H9 (cell line): ENCODE results near the gene ETV6. TPM values are rescaled to one million over a fixed set of nuclear protein-coding genes. Genes with fewer than 3 reads are reported as not detected.

ENCODE experiments used
- DNase-seq: peaks from one replicate; pipeline ENCODE4 v3.0.0-alpha.2; 2017
- H2AFZ ChIP-seq: one replicate; pipeline ENCODE4 v1.6.1; 2013; ENCODE audit warnings: mild to moderate bottlenecking, low read length, control low read depth, moderate library complexity
- H2AK5ac ChIP-seq: 2 replicates; pipeline ENCODE4 v1.6.1; 2013; ENCODE audit warnings: low read length, control low read depth, mixed read lengths; ENCODE audit not compliant: insufficient read length
- H2BK120ac ChIP-seq: one replicate; pipeline ENCODE4 v1.6.1; 2013; ENCODE audit warnings: low read depth, mild to moderate bottlenecking, low read length, control low read depth, inconsistent platforms; ENCODE audit not compliant: poor library complexity, severe bottlenecking
- H2BK12ac ChIP-seq: 2 replicates; pipeline ENCODE4 v1.6.1; 2013; ENCODE audit warnings: low read length, control low read depth, mixed read lengths, low read depth; ENCODE audit not compliant: insufficient read length
- H2BK15ac ChIP-seq: 2 replicates; pipeline ENCODE4 v1.6.1; 2013; ENCODE audit warnings: low read depth, low read length, control low read depth
- H2BK20ac ChIP-seq: one replicate; pipeline ENCODE4 v1.6.1; 2013; ENCODE audit warnings: low read depth, mild to moderate bottlenecking, low read length, control low read depth, inconsistent platforms; ENCODE audit not compliant: poor library complexity, severe bottlenecking
- H2BK5ac ChIP-seq: 2 replicates; pipeline ENCODE4 v1.6.1; 2013; ENCODE audit warnings: low read length, control low read depth, mixed read lengths; ENCODE audit not compliant: insufficient read length
- H3K14ac ChIP-seq: 2 replicates; pipeline ENCODE4 v1.6.1; 2013; ENCODE audit warnings: low read length, control low read depth; ENCODE audit not compliant: insufficient read depth
- H3K18ac ChIP-seq: 2 replicates; pipeline ENCODE4 v1.6.1; 2013; ENCODE audit warnings: low read depth, mild to moderate bottlenecking, mixed read lengths, low read length, control low read depth; ENCODE audit not compliant: insufficient read length
- H3K23ac ChIP-seq: 2 replicates; pipeline ENCODE4 v1.6.1; 2013; ENCODE audit warnings: low read length, control low read depth, mixed read lengths, low read depth; ENCODE audit not compliant: insufficient read length
- H3K23me2 ChIP-seq: 2 replicates; pipeline ENCODE4 v1.6.1; 2013; ENCODE audit warnings: low read depth, mild to moderate bottlenecking, mixed read lengths, low read length, control low read depth; ENCODE audit not compliant: insufficient read length, poor library complexity, severe bottlenecking
- H3K27ac ChIP-seq: 2 replicates; pipeline ENCODE4 v1.5.1; 2013; ENCODE audit warnings: low read length, control low read depth, mixed read lengths, low read depth; ENCODE audit not compliant: insufficient read length
- H3K27me3 ChIP-seq: 2 replicates; pipeline ENCODE4 v1.6.1; 2013; ENCODE audit warnings: low read length, control low read depth, inconsistent platforms; ENCODE audit not compliant: insufficient read depth
- H3K4ac ChIP-seq: 2 replicates; pipeline ENCODE4 v1.6.1; 2013; ENCODE audit warnings: low read depth, mild to moderate bottlenecking, control low read depth, inconsistent platforms, low read length, moderate library complexity
- H3K4me1 ChIP-seq: 2 replicates; pipeline ENCODE4 v1.6.1; 2013; ENCODE audit warnings: low read length, control low read depth, inconsistent platforms; ENCODE audit not compliant: insufficient read depth
- H3K4me2 ChIP-seq: 2 replicates; pipeline ENCODE4 v1.6.1; 2013; ENCODE audit warnings: low read length, control low read depth, mixed read lengths; ENCODE audit not compliant: insufficient read length, insufficient read depth
- H3K56ac ChIP-seq: 2 replicates; pipeline ENCODE4 v1.6.1; 2013; ENCODE audit warnings: low read depth, mild to moderate bottlenecking, mixed read lengths, low read length, control low read depth; ENCODE audit not compliant: insufficient read length
- H3K79me1 ChIP-seq: 2 replicates; pipeline ENCODE4 v1.6.1; 2013; ENCODE audit warnings: low read depth, mild to moderate bottlenecking, moderate library complexity, low read length, control low read depth, inconsistent platforms; ENCODE audit not compliant: insufficient read depth, poor library complexity, severe bottlenecking
- H3K79me2 ChIP-seq: 2 replicates; pipeline ENCODE4 v1.6.1; 2013; ENCODE audit warnings: low read length, control low read depth, inconsistent platforms; ENCODE audit not compliant: insufficient read depth
- H3K9ac ChIP-seq: 2 replicates; pipeline ENCODE4 v1.6.1; 2013; ENCODE audit warnings: low read length, control low read depth, mixed read lengths; ENCODE audit not compliant: insufficient read length; ENCODE audit errors: extremely low read depth
- H3K9me3 ChIP-seq: one replicate; pipeline ENCODE4 v1.6.1; 2013; ENCODE audit warnings: low read depth, low read length, inconsistent platforms; ENCODE audit not compliant: control insufficient read depth
- H3T11ph ChIP-seq: one replicate; pipeline ENCODE4 v1.6.1; 2013; ENCODE audit warnings: mild to moderate bottlenecking, low read length, control low read depth, inconsistent platforms
- H4K20me1 ChIP-seq: one replicate; pipeline ENCODE4 v1.6.1; 2013; ENCODE audit not compliant: control insufficient read depth, insufficient read length, insufficient read depth
- H4K5ac ChIP-seq: 2 replicates; pipeline ENCODE4 v1.6.1; 2013; ENCODE audit warnings: low read depth, mild to moderate bottlenecking, mixed read lengths, low read length, control low read depth; ENCODE audit not compliant: insufficient read length
- H4K8ac ChIP-seq: replicated peaks from 2 replicates; pipeline ENCODE4 v1.6.1; 2013; ENCODE audit warnings: low read length, control low read depth, mixed read lengths, low read depth; ENCODE audit not compliant: insufficient read length
- H4K91ac ChIP-seq: 2 replicates; pipeline ENCODE4 v1.6.1; 2013; ENCODE audit warnings: low read depth, mild to moderate bottlenecking, moderate library complexity, mixed read lengths, low read length, control low read depth; ENCODE audit not compliant: insufficient read length
- H3K27ac Mint-ChIP-seq, 3 experiments: 2 replicates in 2 of 3; 3 replicates in 1 of 3; pipeline ENCODE4 v1.8.0; 2020 to 2021; ENCODE audit warnings: mixed read lengths in 3 of 3, mild to moderate bottlenecking in 1 of 3, moderate library complexity in 1 of 3
- H3K27me3 Mint-ChIP-seq: 2 replicates; pipeline ENCODE4 v1.8.0; 2021; ENCODE audit warnings: low read depth, mild to moderate bottlenecking, moderate library complexity, mixed read lengths
- H3K36me3 Mint-ChIP-seq, 3 experiments: 2 replicates in 2 of 3; 3 replicates in 1 of 3; pipeline ENCODE4 v1.8.0; 2020 to 2021; ENCODE audit warnings: low read depth in 3 of 3, mixed read lengths in 3 of 3; ENCODE audit not compliant: insufficient read depth in 1 of 3
- H3K4me1 Mint-ChIP-seq, 2 experiments: 2 replicates each; pipeline ENCODE4 v1.8.0; 2020; ENCODE audit warnings: mixed read lengths in 2 of 2
- H3K4me3 Mint-ChIP-seq, 2 experiments: 2 replicates in 1 of 2; 3 replicates in 1 of 2; pipeline ENCODE4 v1.8.0; 2020 to 2021; ENCODE audit warnings: mild to moderate bottlenecking in 2 of 2, mixed read lengths in 2 of 2, moderate library complexity in 1 of 2
- H3K9me3 Mint-ChIP-seq, 2 experiments: 2 replicates in 1 of 2; 3 replicates in 1 of 2; pipeline ENCODE4 v1.8.0; 2020; ENCODE audit warnings: mild to moderate bottlenecking in 2 of 2, mixed read lengths in 2 of 2, moderate library complexity in 1 of 2
- total RNA-seq: library from RNA; stranded (reverse); gene quantifications from 2 replicates; pipeline ENCODE4 v1.2.1, GENCODE V29; 2021
- TF ChIP-seq, protein P1 (sequence below): fragments of 200-600 bp; sonication (generic); conservative IDR thresholded peaks from 3 replicates; pipeline ENCODE4 v1.8.0; 2021; ENCODE audit warnings: antibody characterized with exemption, mild to moderate bottlenecking

Gene ETV6
- total RNA-seq, 1 experiment from 2014 or later: 28.7 TPM

DNA sequence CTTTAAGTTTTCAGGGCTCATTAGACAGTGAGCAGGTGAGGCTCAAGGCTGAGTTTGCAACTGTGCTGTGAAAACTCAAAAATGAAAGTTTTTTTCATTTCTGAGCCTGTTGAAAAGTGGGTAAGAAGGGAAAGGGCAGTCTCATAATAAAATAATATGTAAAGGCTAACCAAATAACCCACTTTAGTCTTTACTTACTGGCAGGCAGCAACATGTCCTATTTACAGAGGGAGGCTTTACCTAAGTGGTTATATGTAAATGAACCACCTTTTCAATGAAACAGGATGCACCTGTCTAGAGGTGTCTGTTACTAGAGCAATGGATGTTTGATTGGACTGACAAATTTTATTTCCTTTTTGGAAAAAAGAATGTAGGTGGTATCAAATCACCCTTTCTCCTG is 158.0 kb downstream of the ETV6 start:
- Histone ChIP-seq H2BK12ac (no peak overlapping the region), H3K27ac (no peak overlapping the region), H2BK5ac (no peak overlapping the region), H3K14ac (no peak overlapping the region), H3K23me2 (no peaks in the 10 kb centered on the region), H3T11ph (no peak overlapping the region), H3K18ac (no peak overlapping the region), H2AK5ac (no peak overlapping the region), H3K56ac (no peak overlapping the region), H3K9me3 (no peaks in the 10 kb centered on the region), H3K27me3 (no peaks in the 10 kb centered on the region), H4K20me1 (no peaks in the 10 kb centered on the region), H3K23ac (no peak overlapping the region), H3K4me2 (no peak overlapping the region), H2BK20ac (no peak overlapping the region), H2BK120ac (no peak overlapping the region), H3K79me2 (no peaks in the 10 kb centered on the region), H3K4ac (no peak overlapping the region), H4K8ac (no peak overlapping the region), H4K91ac (no peak overlapping the region), H3K9ac (no peak overlapping the region), H3K79me1 (no peaks in the 10 kb centered on the region), H2BK15ac (no peak overlapping the region), H4K5ac (no peak overlapping the region), H3K4me1 (peaks cover 14% of the 10 kb centered on the region), H2AFZ (no peak overlapping the region)
- Mint-ChIP-seq H3K9me3 (no peaks in the 10 kb centered on the region; a peak in 1 of 5 replicates), H3K36me3 (peaks cover 0 to 3% (median 0%) of the 10 kb centered on the region in 3 experiments; a peak in 2 of 7 replicates), H3K27ac (no peak overlapping the region), H3K27me3 (no peaks in the 10 kb centered on the region), H3K4me3 (no peak overlapping the region), H3K4me1 (peaks cover 30 to 31% of the 10 kb centered on the region in 2 experiments)
- no peak for DNase-seq
- TF ChIP-seq, protein P1, sequence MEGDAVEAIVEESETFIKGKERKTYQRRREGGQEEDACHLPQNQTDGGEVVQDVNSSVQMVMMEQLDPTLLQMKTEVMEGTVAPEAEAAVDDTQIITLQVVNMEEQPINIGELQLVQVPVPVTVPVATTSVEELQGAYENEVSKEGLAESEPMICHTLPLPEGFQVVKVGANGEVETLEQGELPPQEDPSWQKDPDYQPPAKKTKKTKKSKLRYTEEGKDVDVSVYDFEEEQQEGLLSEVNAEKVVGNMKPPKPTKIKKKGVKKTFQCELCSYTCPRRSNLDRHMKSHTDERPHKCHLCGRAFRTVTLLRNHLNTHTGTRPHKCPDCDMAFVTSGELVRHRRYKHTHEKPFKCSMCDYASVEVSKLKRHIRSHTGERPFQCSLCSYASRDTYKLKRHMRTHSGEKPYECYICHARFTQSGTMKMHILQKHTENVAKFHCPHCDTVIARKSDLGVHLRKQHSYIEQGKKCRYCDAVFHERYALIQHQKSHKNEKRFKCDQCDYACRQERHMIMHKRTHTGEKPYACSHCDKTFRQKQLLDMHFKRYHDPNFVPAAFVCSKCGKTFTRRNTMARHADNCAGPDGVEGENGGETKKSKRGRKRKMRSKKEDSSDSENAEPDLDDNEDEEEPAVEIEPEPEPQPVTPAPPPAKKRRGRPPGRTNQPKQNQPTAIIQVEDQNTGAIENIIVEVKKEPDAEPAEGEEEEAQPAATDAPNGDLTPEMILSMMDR: no peak
